Ureter (tissue), 1 donor: ENCODE measurements around the gene SLC25A3. TPM values are rescaled to one million over a fixed set of nuclear protein-coding genes. Genes with fewer than 3 reads are reported as not detected.
"Not testable (repeated sequence)": the region's sequence is repeated elsewhere in the genome, so short reads cannot be mapped to it uniquely, and the experiment has no call there.

Experiments used
- DNase-seq: peaks from one replicate; pipeline ENCODE4 v3.0.0-alpha.2; 2020; ENCODE audit warnings: low spot score
- total RNA-seq: library from RNA; stranded (reverse); gene quantifications from one replicate; pipeline ENCODE4 v1.2.4, GENCODE V29; 2023
- donor health status: DM: yes; HTN: yes; CAD: no.

Gene SLC25A3
- total RNA-seq: 378 TPM

DNA sequence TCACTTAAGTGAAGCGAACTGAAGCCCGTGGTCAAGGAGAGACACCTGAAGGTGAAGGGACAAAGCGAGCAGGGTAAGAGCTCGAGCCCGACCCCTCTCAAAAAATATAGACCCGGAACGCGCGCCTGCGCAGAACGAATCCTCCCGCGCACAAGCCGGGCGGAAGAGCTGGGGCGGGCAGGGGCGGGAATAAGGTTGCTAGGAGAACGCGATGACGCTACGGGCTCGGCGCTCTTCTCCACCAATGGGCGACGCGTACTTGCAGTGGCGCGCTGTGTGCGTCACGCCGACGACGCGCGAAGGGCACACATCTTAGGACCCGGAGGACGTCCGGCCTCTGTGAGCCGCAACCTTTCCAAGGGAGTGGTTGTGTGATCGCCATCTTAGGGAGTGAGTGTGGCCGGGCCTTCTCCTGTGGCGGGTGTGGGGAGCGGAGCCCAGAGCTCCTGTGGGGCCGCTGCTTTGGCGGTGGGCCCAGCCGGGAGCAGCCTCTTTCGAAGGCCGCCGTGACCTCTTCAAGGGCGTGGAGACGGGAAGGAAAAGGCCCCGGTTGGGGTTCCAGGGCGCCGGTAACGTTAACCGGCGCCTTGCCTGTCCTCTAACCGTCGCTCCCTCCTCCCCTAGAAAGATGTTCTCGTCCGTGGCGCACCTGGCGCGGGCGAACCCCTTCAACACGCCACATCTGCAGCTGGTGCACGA is at the start of gene SLC25A3:
TSS of gene SLC25A3 (plus strand) at position 336 of the 699 bp plus-strand sequence. CDS start at position 629, 293 bp downstream.
- DNase-seq: peak; percentile 97

DNA sequence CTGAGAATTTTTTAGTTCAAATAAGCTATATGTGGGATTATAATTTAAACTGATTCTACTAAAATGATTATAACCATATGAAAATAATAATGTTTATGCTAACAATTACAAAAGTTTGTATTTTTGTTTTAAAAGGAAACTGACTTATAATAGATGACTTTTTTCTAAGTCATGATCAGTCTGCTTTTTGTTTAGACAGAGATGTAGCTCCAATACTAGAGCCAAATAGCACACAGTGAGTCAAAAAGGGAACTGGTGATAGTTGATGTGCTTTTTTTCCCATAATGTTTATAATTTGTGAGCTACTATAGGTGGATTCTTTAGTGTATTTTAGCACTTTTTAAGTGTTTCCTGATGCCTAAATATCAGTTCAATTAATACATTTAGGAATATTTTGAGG is 49.8 kb upstream of the SLC25A3 start:
- no peak for DNase-seq

DNA sequence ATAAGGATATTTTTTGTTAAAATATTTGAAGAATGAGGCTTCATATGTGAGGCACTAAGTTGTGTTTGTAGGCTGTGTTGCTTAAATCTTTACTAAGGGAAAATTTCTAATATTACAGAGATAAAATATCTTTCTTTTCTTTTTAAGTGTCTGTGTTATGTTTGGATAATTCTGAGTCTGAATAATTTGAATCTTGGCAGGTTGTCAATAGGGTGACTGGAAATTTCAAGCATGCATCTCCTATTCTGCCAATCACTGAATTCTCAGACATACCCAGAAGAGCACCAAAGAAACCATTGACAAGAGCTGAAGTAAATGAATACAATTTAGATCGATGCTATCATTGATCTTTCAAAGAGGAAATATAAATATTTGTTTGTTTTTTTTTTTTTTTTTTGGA is 48.7 kb upstream of the SLC25A3 start:
- no peak for DNase-seq

DNA sequence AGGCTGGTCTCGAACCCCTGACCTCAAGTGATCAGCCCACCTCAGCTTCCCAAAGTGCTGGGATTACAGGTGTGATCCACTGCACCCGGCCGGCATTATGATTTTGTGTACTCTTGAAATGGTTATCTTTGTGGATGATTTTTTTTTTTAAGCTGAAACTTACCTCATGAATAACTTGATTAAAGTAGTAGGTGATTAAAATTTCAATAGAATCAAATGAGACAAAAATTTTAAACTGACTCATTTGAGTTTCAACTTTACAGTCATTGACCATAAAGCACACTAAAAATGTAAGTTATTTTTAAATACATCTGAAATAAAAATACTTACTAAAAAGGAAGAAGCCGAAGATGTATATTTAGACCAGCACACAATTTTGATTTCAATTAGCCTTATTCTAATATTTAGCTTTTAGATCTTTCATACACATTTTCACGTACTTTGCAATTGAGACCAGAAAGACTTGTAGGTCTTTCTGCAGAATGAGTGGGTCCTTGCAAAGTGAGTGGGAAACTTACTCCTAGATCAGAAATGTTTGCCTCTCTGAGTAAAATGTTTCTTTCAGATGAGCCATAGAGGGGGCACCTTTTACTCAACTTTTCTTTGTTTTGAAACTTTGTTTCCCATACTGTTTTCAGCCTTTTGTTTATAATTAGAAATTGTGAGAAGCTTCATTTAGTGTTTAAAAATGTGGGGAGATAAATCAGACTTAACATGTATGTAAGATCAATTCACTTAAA is 43.9 kb upstream of the SLC25A3 start:
- no peak for DNase-seq

DNA sequence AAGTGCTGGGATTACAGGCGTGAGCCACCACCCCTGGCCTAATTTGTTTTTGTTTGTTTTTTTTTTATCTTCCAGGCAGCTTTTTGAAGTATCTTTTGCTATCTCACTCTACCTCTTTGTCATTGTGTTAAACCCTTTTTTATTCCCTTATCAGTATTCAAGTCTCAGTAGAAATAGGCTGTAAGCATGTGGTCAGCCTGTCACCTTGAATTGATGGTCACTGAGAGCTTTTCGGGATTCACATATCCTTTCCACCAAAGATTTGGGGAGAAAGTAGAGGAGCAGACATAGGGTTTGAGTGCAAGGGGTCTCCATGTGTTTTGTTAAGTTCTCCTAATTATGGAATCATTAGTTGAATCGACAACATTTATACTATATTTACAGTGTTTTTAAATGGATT is 41.7 kb upstream of the SLC25A3 start:
- no peak for DNase-seq

DNA sequence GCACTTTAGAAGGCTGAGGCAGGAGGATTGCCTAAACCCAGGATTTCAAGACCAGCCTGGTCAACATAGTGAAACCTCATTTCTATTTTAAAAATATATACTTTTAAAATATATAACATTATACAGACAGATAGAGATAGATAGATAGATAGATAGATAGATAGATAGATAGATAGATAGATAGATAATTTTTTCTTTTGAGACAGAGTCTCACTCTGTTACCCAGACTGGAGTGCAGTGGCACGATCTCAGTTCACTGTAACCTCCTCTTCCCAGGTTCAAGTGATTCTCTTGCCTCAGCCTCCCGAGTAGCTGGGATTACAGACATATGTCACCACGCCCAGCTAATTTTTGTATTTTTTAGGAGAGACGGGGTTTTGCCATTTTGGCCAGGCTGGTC is 35.4 kb upstream of the SLC25A3 start:
- DNase-seq: not testable (repeated sequence)

DNA sequence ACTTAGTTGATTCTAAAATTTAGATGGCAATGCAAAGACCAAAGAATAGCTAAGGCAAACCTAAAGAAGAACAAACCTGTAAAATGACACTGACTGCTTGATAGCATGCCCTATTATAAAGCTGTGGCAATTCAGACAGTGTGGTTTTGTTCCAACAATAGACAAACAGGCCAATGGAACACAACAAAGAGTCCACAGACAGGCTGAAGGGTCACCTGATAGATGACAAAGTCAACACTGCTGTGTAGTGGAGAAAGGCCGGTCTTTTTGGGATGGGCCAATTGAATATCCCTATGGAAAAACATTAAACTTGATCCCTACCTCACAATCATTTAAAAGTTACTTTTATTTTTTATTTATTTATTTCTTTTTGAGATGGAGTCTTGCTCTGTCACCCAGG is 33.8 kb upstream of the SLC25A3 start:
- no peak for DNase-seq

DNA sequence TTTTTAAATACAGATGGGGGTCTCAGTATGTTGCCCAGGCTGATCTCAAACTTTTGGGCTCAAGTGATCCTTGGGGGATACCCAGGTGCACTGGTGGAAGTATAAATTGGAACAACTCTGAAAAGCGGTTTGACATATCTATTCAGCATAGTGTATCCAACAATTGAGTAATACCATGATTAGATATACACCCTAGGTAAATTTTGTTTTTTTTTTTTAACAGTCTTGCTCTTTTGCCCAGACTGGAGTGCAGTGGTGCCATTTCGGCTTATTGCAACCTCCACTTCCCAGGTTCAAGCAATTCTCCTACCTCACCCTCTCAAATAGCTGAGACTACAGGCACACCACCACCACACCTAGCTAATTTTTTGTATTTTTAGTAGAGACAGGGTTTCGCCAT is 31.6 kb upstream of the SLC25A3 start:
- no peak for DNase-seq

DNA sequence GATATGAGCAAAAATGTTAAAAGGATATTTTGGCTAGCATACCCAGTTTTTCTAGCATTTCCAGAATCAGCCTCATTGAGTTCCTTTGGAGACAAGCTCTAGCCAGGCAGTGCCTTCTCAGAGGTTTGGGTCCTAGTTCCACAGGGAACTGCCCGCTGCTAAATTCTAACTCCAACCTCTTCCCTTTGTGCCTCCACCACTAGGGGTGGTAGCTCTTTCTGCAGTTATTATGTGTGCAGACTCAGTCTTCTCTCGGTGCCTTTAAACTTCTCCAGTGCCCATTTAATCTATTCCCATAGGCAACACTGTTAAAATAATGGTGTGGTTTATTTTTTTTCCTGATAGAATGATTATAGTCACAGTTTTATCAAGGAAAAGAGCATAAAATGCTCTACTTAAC is 21.5 kb upstream of the SLC25A3 start:
- DNase-seq: no peak

DNA sequence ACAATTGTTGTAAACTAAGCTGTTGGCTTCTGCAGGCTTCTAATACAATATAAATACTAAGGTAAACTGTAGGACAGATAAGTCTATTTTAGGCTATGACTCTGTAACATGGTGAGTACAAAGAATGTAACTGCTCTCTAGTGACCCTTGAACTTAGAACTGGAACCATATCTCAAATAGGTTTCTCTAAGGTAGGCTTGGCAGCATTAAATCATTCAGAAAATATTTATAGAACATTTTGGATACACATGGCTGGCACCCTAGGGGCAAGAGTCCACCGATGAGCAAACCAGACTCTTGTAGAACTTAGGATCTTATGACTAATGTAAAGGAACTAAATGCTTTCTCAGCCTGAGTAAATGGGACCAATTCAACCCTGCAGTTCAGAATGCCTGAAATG is 19.4 kb upstream of the SLC25A3 start:
- DNase-seq: no peak

DNA sequence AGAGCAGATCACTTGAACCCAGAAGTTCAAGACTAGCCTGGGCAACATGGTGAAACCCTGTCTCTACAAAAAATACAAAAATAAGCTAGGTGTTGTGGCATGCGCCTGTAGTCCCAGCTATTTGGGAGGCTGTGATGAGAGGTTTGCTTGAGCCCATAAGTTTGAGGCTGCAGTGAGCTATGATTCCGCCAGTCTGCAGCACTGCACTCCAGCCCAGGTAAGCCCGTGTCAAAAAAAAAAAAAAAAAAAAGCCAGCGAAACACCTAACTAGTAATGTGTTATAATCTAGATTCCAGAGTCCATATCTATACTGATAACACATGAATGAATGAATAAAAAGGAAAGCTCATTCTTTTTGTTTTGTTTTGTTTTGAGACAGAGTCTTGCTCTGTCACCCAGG is 18.5 kb upstream of the SLC25A3 start:
- DNase-seq: no peak

DNA sequence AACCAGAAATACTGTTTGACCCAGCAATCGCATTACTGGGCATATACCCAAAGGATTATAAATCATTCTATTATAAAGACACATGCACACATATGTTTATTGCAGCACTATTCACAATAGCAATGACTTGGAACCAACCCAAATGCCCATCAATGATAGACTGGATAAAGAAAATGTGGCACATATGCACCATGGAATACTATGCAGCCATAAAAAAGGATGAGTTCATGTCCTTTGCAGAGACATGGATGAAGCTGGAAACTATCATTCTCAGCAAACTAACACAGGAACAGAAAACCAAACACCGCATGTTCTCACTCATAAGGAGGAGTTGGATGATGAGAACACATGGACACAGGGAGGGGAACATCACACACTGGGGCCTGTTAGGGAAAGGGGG is 16.7 kb upstream of the SLC25A3 start:
- not testable (repeated sequence) for DNase-seq

DNA sequence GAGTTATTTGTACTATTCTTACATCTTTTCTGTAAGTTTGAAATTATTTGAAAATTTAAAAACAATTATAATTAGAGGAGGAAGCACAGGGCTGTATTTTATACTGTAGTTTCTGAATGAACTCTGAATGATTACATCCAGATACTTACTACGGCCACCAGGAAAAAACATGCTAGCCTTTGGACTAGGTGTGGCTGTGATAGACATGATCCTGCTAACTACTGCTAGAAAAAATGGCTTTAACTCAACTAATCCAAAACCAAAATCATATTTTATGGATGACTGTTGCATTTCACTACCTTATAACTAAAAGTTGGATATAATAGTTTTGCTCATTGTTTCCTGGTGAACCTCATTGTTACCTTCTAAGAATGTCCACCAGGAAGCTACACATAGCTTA is 15.1 kb upstream of the SLC25A3 start:
- DNase-seq: no peak

DNA sequence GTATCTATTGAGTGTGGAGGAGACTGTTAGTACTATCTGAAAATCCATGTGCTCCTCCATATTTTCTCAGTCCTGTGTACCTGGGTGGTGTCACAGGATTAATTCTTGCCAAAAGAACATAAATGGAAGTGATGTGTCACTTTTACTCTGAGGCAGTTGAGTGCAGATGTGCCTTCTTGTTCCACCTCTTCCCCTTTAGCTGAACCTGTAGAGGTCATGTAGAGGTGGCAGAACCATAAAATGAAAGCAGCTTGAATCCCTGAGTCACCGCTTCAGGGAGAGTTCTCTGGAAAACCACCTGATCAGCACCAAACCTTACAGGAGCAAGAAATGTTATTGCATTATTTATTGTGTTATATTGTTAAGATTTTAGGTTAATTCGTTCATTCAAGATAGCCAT is 14.7 kb upstream of the SLC25A3 start:
- no peak for DNase-seq

DNA sequence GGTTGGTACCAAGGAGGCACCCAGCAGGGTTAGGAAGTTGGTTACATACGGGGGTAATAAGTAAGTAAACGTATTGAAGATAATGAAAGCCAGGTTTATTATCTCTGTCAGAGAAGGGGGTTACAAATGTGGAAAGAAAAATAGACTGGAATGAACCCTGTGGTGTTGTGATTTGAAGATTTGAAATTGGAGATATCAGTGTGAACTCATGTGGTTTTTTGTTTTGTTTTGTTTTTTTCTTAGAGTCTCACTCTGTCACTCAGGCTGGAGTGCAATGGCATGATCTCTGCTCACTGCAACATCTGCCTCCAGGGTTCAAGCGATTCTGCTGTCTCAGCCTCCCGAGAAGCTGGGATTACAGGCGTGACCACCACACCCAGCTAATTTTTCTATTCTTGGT is 14.1 kb upstream of the SLC25A3 start:
- no peak for DNase-seq

DNA sequence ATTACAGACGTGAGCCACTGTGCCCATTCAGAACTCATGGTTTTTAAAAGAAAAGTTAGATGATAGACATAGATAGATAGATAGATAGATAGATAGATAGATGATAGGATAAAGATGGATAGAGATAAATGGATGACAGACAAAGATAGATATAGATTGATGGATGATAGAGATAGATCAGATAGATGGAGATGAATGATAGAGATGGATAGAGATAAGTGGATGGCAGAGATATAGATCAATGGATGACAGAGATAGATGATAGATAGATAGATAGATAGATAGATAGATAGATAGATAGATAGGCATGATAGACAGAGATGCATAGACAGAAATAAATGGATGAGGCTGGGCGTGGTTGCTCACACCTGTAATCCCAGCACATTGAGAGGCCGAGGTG is 13.7 kb upstream of the SLC25A3 start:
- DNase-seq: no peak

DNA sequence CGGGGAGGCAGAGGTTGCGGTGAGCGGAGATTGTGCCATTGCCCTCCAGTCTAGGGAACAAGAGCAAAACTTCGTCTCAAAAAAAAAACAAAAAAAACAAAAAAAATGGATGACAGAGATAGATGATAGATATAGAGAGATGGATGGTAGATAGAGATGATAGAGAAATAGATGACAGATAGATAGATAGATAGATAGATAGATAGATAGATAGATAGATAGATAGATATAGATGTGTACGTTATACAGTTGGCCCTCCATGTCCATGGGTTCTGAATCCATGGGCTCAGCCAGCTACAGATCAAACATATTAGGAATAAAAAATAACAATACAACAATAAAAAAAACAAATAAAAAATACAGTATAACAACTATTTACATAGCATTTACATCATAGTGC is 12.8 kb upstream of the SLC25A3 start:
- DNase-seq: no peak

DNA sequence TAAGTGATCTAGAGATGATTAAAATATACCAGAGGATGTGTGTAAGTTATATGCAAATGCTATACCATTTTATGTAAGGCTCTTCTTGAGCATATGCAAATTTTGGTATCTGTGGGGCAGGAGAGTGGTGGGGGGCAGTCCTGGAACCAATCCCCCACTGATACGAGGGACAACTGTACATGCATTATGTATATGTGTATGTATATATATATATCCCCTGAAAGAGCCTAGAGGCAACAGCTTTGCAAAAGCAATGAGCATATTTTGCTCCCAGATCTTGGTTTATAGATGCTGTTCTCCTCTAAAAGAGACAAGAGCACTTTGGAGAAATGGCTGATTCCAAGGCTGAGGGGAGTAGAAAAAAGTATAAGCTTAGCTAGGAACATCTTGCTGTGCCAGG is 12.4 kb upstream of the SLC25A3 start:
- no peak for DNase-seq

DNA sequence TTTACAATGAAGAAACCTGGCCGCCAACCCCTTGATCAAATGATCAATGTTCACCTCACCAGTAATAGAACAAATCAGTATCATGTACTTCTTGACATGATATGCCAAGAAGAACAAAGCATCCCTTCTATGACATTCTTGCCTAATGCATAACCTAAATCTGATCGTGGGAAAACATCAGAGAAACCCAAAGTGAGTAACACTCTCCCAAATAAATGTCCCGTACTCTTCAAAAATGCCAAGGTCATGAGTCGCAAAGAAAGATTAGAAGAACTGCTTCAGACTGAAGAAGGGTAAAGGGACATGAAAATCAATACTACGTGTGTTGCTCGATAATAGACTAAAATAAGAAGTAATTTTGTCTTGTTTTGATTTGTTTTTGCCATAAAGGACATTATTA is 11.4 kb upstream of the SLC25A3 start:
- DNase-seq: no peak

DNA sequence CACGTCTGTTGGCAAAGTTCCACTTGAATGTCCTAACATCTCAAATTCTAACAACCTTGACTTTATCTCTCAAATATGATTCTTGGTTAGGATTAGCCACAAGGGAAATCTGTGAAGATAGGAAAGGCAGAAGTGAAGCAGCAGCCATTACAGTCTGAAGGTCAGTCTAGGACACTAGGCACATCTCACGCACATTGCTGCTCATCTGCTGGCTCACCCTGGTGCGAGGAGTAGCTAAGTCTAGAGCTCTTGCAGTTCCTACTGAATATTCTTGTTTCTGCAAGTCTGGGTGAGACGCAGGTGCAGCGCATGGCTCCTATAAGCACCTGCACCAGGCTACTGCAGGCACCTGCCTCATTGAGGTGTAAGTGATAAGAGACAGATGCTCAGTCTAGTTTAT is 6.4 kb upstream of the SLC25A3 start:
- no peak for DNase-seq

DNA sequence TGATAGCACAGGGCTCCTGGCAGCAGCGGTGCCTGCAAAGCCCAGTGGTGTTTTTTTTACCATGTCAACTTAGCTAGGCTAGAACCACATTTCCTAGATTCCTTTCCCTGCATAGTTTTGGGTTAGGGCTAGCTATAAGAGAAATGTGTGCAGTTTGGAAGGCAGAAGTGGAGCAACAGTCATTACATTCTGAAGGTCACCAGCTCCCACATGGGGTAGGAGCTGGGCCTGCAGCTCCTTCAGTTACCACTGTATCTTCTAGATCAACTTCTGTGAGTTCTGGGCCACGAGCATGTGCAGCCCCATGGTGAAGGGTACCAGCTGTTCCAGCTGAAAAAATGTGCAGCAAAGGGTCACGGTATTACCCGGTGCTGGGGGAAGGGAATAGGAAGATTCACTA is 2.3 kb upstream of the SLC25A3 start:
- no peak for DNase-seq

DNA sequence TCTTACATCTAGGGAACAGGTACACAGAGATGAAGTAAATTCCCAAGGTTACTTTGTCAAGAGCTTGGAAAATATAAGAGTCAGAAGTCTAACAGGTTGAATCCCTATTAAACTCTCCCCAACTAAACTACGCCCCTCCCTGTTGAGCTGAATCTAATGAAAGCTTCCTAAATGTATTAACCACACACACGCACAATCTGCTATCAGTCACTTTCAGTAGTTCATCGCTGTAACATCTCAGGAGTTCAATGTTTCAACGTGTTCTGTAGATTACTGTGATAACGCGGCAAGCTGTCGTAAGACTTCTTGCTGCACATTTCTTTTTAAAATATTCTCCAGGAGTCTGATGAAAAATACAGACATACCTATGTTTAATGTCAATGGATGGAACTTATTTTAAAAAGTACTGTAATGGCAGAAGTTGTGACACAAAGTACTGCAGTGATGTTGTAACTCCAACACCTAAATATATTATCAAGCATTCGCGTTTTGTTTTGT is 612 bp upstream of the SLC25A3 start:
- no peak for DNase-seq

DNA sequence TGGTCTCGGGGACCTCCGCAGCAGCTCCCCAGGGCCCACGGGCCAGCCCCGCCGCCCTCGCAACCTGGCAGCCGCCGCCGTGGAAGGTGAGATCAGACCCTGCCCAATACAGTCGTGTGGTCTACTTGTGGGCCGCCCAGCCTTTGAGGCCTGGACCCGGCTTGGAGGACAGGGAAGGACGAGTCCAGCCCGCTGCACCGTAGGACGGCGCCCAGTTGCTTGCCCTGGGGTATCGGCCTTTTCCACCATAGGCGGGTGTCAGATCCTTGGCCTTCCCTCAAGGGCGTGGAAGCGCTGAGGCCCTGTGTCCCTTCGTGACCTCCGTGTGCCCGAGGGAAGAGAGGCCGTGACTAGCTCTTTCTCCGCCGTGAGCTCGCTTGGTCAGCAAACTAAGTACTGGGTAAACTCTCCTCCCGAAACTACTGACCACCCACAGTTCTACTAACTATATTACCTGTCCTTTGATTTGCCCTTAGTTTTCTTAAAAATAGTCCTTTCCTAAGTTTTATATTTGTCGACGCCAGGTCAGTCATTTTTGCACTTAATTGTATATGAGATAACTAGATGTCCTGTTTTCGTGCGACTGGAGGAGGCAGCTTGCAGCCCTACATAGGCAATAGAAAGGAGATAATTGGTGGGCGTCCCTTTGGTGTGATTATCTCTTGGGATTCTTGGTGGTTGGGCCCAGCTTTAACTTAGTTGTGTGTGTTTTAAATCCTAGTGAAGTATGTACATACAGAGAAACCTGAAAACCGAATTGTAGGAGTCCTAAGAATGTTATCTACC is 757 bp downstream of the SLC25A3 start:
- no peak for DNase-seq
